Pons (tissue), 1 donor: ENCODE data around the gene CGB5.
A peak's percentile ranks its signal among the peaks of the same experiment; 100 is the strongest.
"Not testable (repeated sequence)": the region's sequence is repeated elsewhere in the genome, so short reads cannot be mapped to it uniquely, and the experiment has no call there.

Source experiments
- DNase-seq: peaks from one replicate; pipeline ENCODE4 v3.0.0-alpha.2; 2016; ENCODE audit warnings: low spot score

Gene CGB5

GRCh38 chr19:49020931-49021895, 22.4 kb upstream of the CGB5 start:
- no peak for DNase-seq

GRCh38 chr19:49022116-49022515, 21.5 kb upstream of the CGB5 start:
- no peak for DNase-seq

GRCh38 chr19:49024233-49024632, 19.4 kb upstream of the CGB5 start, which contains the start of gene CGB3:
TSS of gene CGB3 (minus strand) at chr19:49024333. CDS start at chr19:49023971, 362 bp downstream.
- DNase-seq: not testable (repeated sequence)

- DNase-seq: not testable (repeated sequence)
Observed at GRCh38 chr19:49025088-49025487, 18.6 kb upstream of the CGB5 start.

- not testable (repeated sequence) for DNase-seq
Observed at GRCh38 chr19:49025599-49025998, 18.0 kb upstream of the CGB5 start.

- DNase-seq: not testable (repeated sequence)
Observed at GRCh38 chr19:49028686-49029085, 15.0 kb upstream of the CGB5 start.

GRCh38 chr19:49029749-49030148, 13.9 kb upstream of the CGB5 start:
- not testable (repeated sequence) for DNase-seq

GRCh38 chr19:49030323-49030722, 13.3 kb upstream of the CGB5 start:
- not testable (repeated sequence) for DNase-seq

GRCh38 chr19:49031642-49032301, 11.9 kb upstream of the CGB5 start, which contains the start of gene CGB2:
TSS of gene CGB2 (plus strand) at chr19:49031890. CDS start at chr19:49032096, 206 bp downstream.
- DNase-seq: peak; percentile 17

- not testable (repeated sequence) for DNase-seq
Observed at GRCh38 chr19:49036815-49037214, 6.8 kb upstream of the CGB5 start, which contains the start of gene CGB1. TSS of gene CGB1 (minus strand) at chr19:49036895. CDS start at chr19:49036711, 184 bp downstream.

- DNase-seq: not testable (repeated sequence)
Observed at GRCh38 chr19:49038111-49038510, 5.5 kb upstream of the CGB5 start.

- DNase-seq: not testable (repeated sequence)
Observed at GRCh38 chr19:49038557-49039276, 4.9 kb upstream of the CGB5 start.

GRCh38 chr19:49039736-49040135, 3.9 kb upstream of the CGB5 start:
- DNase-seq: not testable (repeated sequence)

- no peak for DNase-seq
Observed at GRCh38 chr19:49042177-49042576, 1.5 kb upstream of the CGB5 start.

- not testable (repeated sequence) for DNase-seq
Observed at GRCh38 chr19:49042666-49043065, 982 bp upstream of the CGB5 start.

GRCh38 chr19:49049011-49049410, 5.4 kb downstream of the CGB5 start, which contains the start of gene CGB8:
TSS of gene CGB8 (minus strand) at chr19:49049111. CDS start at chr19:49048739, 372 bp downstream.
- not testable (repeated sequence) for DNase-seq

- DNase-seq: not testable (repeated sequence)
Observed at GRCh38 chr19:49049834-49050233, 6.2 kb downstream of the CGB5 start.

- DNase-seq: not testable (repeated sequence)
Observed at GRCh38 chr19:49050376-49051033, 6.9 kb downstream of the CGB5 start.

- peak; percentile 2 for DNase-seq
Observed at GRCh38 chr19:49056101-49056901, 12.7 kb downstream of the CGB5 start.

GRCh38 chr19:49056902-49057596, 13.4 kb downstream of the CGB5 start:
- DNase-seq: not testable (repeated sequence)
